ENCODE data around the gene CDC42BPA. TPM values are rescaled to one million over a fixed set of nuclear protein-coding genes. Genes with fewer than 3 reads are reported as not detected.

The CDC42BPA gene
- total and polyA plus RNA-seq, 3 experiments from 2014 or later, result 0.42 to 0.72 (median 0.44) TPM

DNA sequence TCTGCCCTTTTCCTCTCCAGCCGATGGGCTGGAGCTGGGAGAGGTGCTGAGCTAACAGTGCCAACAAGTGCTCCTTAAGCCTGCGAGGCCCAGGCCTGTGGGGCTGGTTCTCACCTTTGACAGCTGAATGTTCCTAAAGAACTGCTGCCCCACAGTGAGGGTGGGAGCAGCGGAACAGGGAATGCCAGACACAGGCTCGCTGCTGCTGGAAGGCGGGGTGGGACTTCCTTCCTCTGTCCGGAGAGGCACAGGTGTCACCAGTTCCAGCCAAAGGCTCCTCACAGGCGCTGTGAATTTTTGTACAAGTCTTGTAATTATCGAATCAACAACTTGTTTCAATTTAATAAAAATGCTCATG, 331.1 kb downstream of the CDC42BPA start:
- Mint-ChIP-seq H3K36me3 (peaks cover 4 to 53% (median 6%) of the 10 kb centered on the region in 3 donors), H3K4me3 (no peak overlapping the region), H3K4me1 (peaks cover 18 to 26% (median 23%) of the 10 kb centered on the region in 3 donors), H3K27me3 (no peaks in the 10 kb centered on the region), H3K27ac (peak overlapping the region in 2 of 8 donors; percentile 46 to 71), H3K9me3 (no peaks in the 10 kb centered on the region)
- Histone ChIP-seq H3K27me3 (ENCODE audit: insufficient read depth, low read length, poor library complexity, severe bottlenecking) (no peaks in the 10 kb centered on the region), H3K27ac (ENCODE audit: low read depth, low read length) (no peak overlapping the region), H3K36me3 (ENCODE audit: insufficient read depth, low read length) (no peaks in the 10 kb centered on the region), H3K9me3 (ENCODE audit: low read length) (no peaks in the 10 kb centered on the region), H3K4me3 (ENCODE audit: low read length) (no peak overlapping the region), H3K4me1 (ENCODE audit: insufficient read depth, low read length) (peaks cover 6% of the 10 kb centered on the region)
- ChIA-PET POLR2A (no interaction called here), CTCF (no interaction called here)
- no peak for DNase-seq

DNA sequence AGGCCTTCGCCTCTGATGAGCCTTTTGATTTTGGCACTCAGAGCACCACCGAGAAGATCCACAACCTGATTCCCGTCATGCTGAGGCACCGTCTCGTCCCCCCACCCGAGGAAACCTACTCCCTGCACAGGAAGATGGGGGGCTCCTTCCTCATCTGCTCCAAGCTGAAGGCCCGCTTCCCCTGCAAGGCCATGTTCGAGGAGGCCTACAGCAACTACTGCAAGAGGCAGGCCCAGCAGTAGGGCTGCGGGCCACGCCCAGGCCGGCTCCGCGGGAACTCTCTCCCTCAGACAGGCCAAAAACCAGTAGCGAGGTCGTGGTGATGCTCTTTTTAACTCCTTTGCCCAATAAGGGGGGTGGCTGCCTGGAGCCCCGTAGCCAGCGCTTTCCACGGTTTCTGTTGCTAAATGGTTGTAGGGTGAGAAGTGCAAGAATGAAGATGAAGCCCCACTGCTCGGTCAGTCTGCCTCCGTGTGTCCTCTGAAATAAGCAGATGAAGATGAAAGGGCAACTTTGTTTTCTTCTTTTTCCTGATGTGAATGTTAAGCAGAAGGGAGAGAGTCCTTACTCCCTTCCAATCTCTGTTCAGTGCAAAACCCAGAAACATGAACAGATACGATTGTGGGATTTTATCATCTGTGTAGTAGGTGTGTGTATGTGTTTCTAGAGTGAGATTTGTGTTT, 331.7 kb downstream of the CDC42BPA start:
- Mint-ChIP-seq H3K27me3 (no peaks in the 10 kb centered on the region), H3K36me3 (peaks cover 4 to 58% (median 6%) of the 10 kb centered on the region in 3 donors), H3K4me1 (peaks cover 18 to 26% (median 23%) of the 10 kb centered on the region in 3 donors), H3K4me3 (no peak overlapping the region), H3K27ac (peak overlapping the region in 3 of 8 donors; percentile 32 to 71 (median 39)), H3K9me3 (no peaks in the 10 kb centered on the region)
- Histone ChIP-seq H3K27me3 (ENCODE audit: insufficient read depth, low read length, poor library complexity, severe bottlenecking) (no peaks in the 10 kb centered on the region), H3K9me3 (ENCODE audit: low read length) (no peaks in the 10 kb centered on the region), H3K4me1 (ENCODE audit: insufficient read depth, low read length) (peaks cover 6% of the 10 kb centered on the region), H3K36me3 (ENCODE audit: insufficient read depth, low read length) (no peaks in the 10 kb centered on the region), H3K4me3 (ENCODE audit: low read length) (no peak overlapping the region), H3K27ac (ENCODE audit: low read depth, low read length) (no peak overlapping the region)
- no peak for DNase-seq
- CTCF ChIA-PET, result no interaction called here
- POLR2A ChIA-PET, result no interaction called here

DNA sequence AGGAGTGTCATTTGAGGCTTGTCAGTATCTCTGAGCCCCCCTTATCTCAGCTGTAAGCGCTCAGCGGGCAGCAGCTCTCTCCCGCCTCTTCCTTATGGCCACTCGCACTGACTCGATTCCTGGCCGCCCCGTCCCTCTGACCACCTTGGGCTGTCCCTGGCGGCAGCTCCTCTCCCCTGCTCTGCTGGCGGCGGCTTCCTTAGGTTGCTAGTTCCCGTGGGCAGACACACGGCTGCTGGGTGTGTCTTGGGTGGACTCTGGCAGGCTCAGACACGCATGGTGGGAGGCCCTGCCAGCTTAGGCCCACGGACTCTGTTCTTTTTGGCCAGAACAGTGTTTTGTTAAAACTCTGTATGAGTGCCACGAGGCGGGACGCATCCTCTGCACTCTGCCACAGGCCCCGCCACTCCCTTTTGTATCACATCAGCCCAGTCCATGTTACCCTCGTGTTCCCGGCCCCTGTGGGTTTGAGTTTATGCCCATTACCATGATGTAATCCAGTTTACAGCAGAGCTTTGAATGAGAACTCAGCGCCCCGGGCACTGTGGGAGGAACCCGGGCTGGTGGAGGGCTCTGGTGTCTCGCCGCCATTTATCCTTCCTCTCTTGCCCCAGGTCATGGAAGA, 332.3 kb downstream of the CDC42BPA start:
- Histone ChIP-seq H3K27me3 (ENCODE audit: insufficient read depth, low read length, poor library complexity, severe bottlenecking) (no peaks in the 10 kb centered on the region), H3K4me3 (ENCODE audit: low read length) (no peak overlapping the region), H3K4me1 (ENCODE audit: insufficient read depth, low read length) (peaks cover 6% of the 10 kb centered on the region), H3K9me3 (ENCODE audit: low read length) (no peaks in the 10 kb centered on the region), H3K36me3 (ENCODE audit: insufficient read depth, low read length) (no peaks in the 10 kb centered on the region), H3K27ac (ENCODE audit: low read depth, low read length) (no peak overlapping the region)
- DNase-seq, result no peak
- POLR2A ChIA-PET, result no interaction called here
- Mint-ChIP-seq H3K27ac (peak overlapping the region in 1 of 8 donors; percentile 43), H3K9me3 (no peaks in the 10 kb centered on the region), H3K4me1 (peaks cover 18 to 24% (median 23%) of the 10 kb centered on the region in 3 donors), H3K27me3 (no peaks in the 10 kb centered on the region), H3K36me3 (peaks cover 4 to 59% (median 6%) of the 10 kb centered on the region in 3 donors), H3K4me3 (no peak overlapping the region)
- CTCF ChIA-PET, result no interaction called here

DNA sequence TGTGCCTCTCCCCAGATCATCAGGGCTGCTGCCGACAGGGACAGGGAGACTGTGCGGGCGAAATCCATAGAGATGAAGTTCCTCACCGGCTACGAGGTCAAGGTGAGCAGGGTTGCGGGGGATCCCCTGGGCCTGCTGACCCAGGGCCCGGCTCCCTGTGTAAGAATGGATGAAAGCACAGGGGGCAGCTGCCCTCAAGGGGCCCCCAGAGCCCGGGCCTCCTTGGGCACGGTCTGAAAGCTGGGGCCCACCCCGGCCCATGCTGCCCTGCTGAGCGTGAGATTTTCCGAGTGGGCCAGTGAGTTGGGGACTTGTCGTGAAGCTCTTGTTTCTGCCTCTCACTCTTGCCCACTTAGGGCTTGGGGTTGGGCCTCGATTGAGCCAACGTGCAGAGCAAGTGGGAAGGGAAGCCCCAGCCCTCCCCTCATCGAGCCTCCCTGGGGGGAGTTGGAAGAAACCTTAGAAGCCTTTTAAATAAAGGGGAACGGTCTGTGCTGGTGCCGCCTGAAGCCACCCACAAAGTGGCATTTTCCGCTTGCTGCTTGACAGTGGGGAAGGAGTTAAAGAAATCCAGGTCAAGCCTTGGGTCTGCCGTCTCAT, 333.0 kb downstream of the CDC42BPA start:
- Histone ChIP-seq H3K27me3 (ENCODE audit: insufficient read depth, low read length, poor library complexity, severe bottlenecking) (no peaks in the 10 kb centered on the region), H3K9me3 (ENCODE audit: low read length) (no peaks in the 10 kb centered on the region), H3K27ac (ENCODE audit: low read depth, low read length) (no peak overlapping the region), H3K4me3 (ENCODE audit: low read length) (no peak overlapping the region), H3K4me1 (ENCODE audit: insufficient read depth, low read length) (peaks cover 6% of the 10 kb centered on the region), H3K36me3 (ENCODE audit: insufficient read depth, low read length) (no peaks in the 10 kb centered on the region)
- Mint-ChIP-seq H3K4me3 (no peak overlapping the region), H3K27me3 (no peaks in the 10 kb centered on the region), H3K4me1 (peaks cover 15 to 19% (median 18%) of the 10 kb centered on the region in 3 donors), H3K27ac (peak overlapping the region in 1 of 8 donors; percentile 54), H3K9me3 (no peaks in the 10 kb centered on the region), H3K36me3 (peaks cover 4 to 61% (median 6%) of the 10 kb centered on the region in 3 donors)
- POLR2A ChIA-PET, result no interaction called here
- CTCF ChIA-PET, result no interaction called here
- no peak for DNase-seq

DNA sequence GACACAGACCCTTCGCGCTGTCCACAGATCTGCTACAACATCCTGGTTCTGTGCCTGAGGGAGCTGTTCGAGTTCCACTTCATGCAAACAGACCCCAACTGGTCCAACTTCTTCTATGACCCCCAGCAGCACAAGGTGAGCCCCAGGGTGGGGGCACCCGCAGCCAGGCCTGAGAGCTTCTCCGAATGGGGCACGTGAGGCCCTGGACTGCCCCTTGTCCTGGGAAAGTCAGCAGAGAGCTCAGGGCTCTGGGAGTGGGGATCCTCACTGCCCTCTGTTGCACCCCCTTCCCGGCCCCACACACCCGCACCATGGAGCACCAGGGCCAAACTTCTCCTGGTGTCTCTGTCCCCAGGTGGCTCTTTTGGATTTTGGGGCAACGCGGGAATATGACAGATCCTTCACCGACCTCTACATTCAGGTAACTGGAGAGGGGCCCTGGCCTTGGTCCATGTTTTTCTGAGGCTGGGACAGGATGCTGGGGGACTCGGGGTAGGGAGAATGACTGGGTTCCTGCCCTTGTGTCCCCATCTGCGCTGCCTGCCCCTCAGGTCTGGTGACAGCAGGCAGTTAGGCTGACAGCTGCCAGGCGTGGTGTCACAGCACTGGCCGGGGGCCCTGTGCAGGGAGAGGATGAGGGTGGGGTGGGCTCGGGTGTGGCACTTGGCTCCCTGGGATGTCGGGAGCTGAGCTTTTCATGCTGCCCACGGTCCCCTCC, 333.6 kb downstream of the CDC42BPA start:
- H3K4me3 ChIP-seq (ENCODE audit: low read length), result no peak overlapping the region
- H3K9me3 ChIP-seq (ENCODE audit: low read length), result no peaks in the 10 kb centered on the region
- Mint-ChIP-seq H3K4me1 (peaks cover 8 to 12% (median 12%) of the 10 kb centered on the region in 3 donors), H3K9me3 (no peaks in the 10 kb centered on the region), H3K27ac (no peak overlapping the region), H3K27me3 (no peaks in the 10 kb centered on the region), H3K4me3 (no peak overlapping the region), H3K36me3 (peaks cover 4 to 61% (median 6%) of the 10 kb centered on the region in 3 donors)
- H3K27ac ChIP-seq (ENCODE audit: low read depth, low read length), result no peak overlapping the region
- H3K27me3 ChIP-seq (ENCODE audit: insufficient read depth, low read length, poor library complexity, severe bottlenecking), result no peaks in the 10 kb centered on the region
- POLR2A ChIA-PET, result interaction anchor here (0.6 kb wide), 1 partner anchor 1117 kb away, joined by 3 read pairs; no protein-coding TSS in a partner anchor
- H3K36me3 ChIP-seq (ENCODE audit: insufficient read depth, low read length), result no peaks in the 10 kb centered on the region
- CTCF ChIA-PET, result no interaction called here
- H3K4me1 ChIP-seq (ENCODE audit: insufficient read depth, low read length), result peaks cover 6% of the 10 kb centered on the region
- no peak for DNase-seq

DNA sequence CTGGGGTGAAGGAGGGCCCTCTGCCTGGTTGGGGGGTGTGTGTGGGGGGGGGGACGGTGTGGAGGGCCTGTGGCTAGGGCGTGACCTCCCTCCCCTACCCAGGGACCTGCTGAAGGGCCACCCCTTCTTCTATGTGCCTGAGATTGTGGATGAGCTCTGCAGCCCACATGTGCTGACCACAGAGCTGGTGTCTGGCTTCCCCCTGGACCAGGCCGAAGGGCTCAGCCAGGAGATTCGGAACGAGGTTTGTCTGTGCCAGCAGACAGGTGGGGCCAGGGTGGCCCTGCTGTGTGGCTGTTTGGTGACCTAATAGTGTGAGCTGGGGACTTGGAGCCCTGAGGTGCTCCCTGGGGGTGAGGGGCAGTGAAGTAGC, 334.3 kb downstream of the CDC42BPA start:
- Mint-ChIP-seq H3K4me3 (no peak overlapping the region), H3K27me3 (no peaks in the 10 kb centered on the region), H3K9me3 (no peaks in the 10 kb centered on the region), H3K36me3 (peaks cover 4 to 64% (median 6%) of the 10 kb centered on the region in 3 donors), H3K4me1 (peaks cover 3 to 5% (median 5%) of the 10 kb centered on the region in 3 donors), H3K27ac (peak overlapping the region in 1 of 8 donors; percentile 12)
- POLR2A ChIA-PET, result interaction anchor here (0.6 kb wide), 1 partner anchor 1118 kb away, joined by 3 read pairs; no protein-coding TSS in a partner anchor
- H3K4me1 ChIP-seq (ENCODE audit: insufficient read depth, low read length), result peaks cover 1% of the 10 kb centered on the region
- no peaks in the 10 kb centered on the region for H3K27me3 ChIP-seq (ENCODE audit: insufficient read depth, low read length, poor library complexity, severe bottlenecking)
- H3K9me3 ChIP-seq (ENCODE audit: low read length), result no peaks in the 10 kb centered on the region
- CTCF ChIA-PET, result no interaction called here
- no peak overlapping the region for H3K27ac ChIP-seq (ENCODE audit: low read depth, low read length)
- no peak overlapping the region for H3K4me3 ChIP-seq (ENCODE audit: low read length)
- no peak for DNase-seq
- no peaks in the 10 kb centered on the region for H3K36me3 ChIP-seq (ENCODE audit: insufficient read depth, low read length)

DNA sequence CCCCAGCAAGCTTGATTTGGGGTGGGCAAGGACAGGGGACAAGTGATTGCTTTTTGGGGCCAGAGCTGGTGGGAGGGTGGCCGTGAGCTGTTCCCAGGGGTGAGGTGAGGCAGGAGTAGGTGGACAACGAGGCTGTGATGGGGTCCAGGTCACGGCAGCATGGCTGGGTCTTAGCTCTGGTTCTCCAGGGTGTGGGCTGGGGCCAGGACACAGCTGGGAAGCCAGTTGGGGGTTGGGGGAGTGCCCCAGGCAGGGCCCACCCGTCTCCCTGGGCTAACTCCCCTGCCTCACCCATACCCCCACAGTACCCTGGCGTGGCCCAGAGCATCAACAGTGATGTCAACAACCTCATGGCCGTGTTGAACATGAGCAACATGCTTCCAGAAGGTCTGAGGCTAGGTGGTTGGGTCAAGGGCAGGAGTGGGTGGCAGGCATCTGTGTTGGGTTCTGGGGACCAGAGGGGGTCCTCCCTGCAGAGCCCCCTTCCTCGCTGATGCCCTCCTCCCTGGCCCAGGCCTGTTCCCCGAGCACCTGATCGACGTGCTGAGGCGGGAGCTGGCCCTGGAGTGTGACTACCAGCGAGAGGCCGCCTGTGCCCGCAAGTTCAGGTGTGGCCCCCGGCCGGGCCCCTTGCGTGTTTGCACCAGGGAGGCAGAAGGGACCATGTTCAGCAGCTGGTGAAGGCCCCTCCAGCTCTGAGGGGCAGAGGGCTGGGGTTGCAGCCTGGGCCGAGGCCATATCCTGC, 334.9 kb downstream of the CDC42BPA start:
- Histone ChIP-seq H3K4me3 (ENCODE audit: low read length) (no peak overlapping the region), H3K9me3 (ENCODE audit: low read length) (no peaks in the 10 kb centered on the region), H3K36me3 (ENCODE audit: insufficient read depth, low read length) (no peaks in the 10 kb centered on the region), H3K27me3 (ENCODE audit: insufficient read depth, low read length, poor library complexity, severe bottlenecking) (no peaks in the 10 kb centered on the region), H3K4me1 (ENCODE audit: insufficient read depth, low read length) (no peaks in the 10 kb centered on the region), H3K27ac (ENCODE audit: low read depth, low read length) (no peak overlapping the region)
- no peaks in the 10 kb centered on the region for H3K9me3 Mint-ChIP-seq
- ChIA-PET CTCF (no interaction called here), POLR2A (interaction anchor here (0.5 kb wide), 1 partner anchor 244 kb away, joined by 3 read pairs; no protein-coding TSS in a partner anchor)
- DNase-seq, result no peak
- H3K4me1 Mint-ChIP-seq, result no peaks in the 10 kb centered on the region
- H3K27me3 Mint-ChIP-seq, result no peaks in the 10 kb centered on the region
- H3K36me3 Mint-ChIP-seq, result peaks cover 4 to 66% (median 6%) of the 10 kb centered on the region in 3 donors
- H3K27ac Mint-ChIP-seq, result peak overlapping the region in 1 of 8 donors; percentile 91
- no peak overlapping the region for H3K4me3 Mint-ChIP-seq
